K562 (cell line): Measurements from ENCODE around the gene SGPL1. TPM values are rescaled to one million over a fixed set of nuclear protein-coding genes. Genes with fewer than 3 reads are reported as not detected.
A peak's percentile ranks its signal among the peaks of the same experiment; 100 is the strongest.

Experiments
- ATAC-seq: fragments of 200-7000 bp; cut with Tn5 transposase; 3 replicates; pipeline ENCODE4 v1.9.1; 2020; ENCODE audit warnings: moderate library complexity
- BruUV-seq: library from RNA; stranded (reverse); fragments of 400-500 nt; replicated peaks from 2 replicates; lab custom pipeline; 2021; lab: Mats Ljungman, UMichigan
- CTCF ChIA-PET: fragments of 300-600 bp; formaldehyde crosslinking; extraction: SDS; loops from one replicate; lab custom pipeline; 2021; ENCODE audit warnings: low intra/inter-chr PET ratio; lab: Yijun Ruan, JAX
- POLR2A ChIA-PET: fragments of 300-600, 350-650 bp; sonication (Branson Sonifier 250); formaldehyde crosslinking; extraction: SDS; loops from one replicate; lab custom pipeline; 2021; ENCODE audit warnings: antibody characterized with exemption, inconsistent platforms; lab: Yijun Ruan, JAX
- DNase-seq, 4 experiments: peaks; one replicate each; pipeline versions ENCODE4 v3.0.0 to v3.0.0-alpha.2; 2011 to 2018; ENCODE audit warnings: low spot score in 3 of 4, mixed read lengths in 3 of 4; ENCODE audit errors: extremely low read depth in 1 of 4
- FAIRE-seq: peaks from 2 replicates; lab custom pipeline; 2011; peaks lifted over from hg19 to GRCh38; lab: Jason Lieb, UNC
- H2AFZ ChIP-seq: 2 replicates; pipeline ENCODE4 v1.6.0; 2011; ENCODE audit warnings: low read depth, low read length, control low read depth, inconsistent platforms
- H3K27ac ChIP-seq: fragments of 200-600 bp; 3 replicates; pipeline ENCODE4 v1.8.0; 2011; ENCODE audit warnings: low read depth, mild to moderate bottlenecking, control low read depth, inconsistent platforms, low read length, moderate library complexity, mixed read lengths; ENCODE audit errors: extremely low read depth
- H3K27me3 ChIP-seq, 2 experiments: fragments of 300-600 bp in 1 of 2; 2 replicates in 1 of 2; 3 replicates in 1 of 2; pipeline versions ENCODE4 v1.6.0 to v1.8.0; 2011; ENCODE audit warnings: inconsistent platforms in 2 of 2, low read length in 2 of 2, mild to moderate bottlenecking in 1 of 2, mixed read lengths in 1 of 2, moderate library complexity in 1 of 2; ENCODE audit not compliant: control insufficient read depth in 2 of 2, insufficient read depth in 2 of 2
- H3K36me3 ChIP-seq: fragments of 300-600 bp; 3 replicates; pipeline ENCODE4 v1.8.0; 2011; ENCODE audit warnings: mild to moderate bottlenecking, low read length, inconsistent platforms; ENCODE audit not compliant: control insufficient read depth, insufficient read depth
- H3K4me1 ChIP-seq, 2 experiments: fragments of 200-600 bp in 1 of 2; replicated peaks in 1 of 2; 2 replicates in 1 of 2; 3 replicates in 1 of 2; pipeline versions ENCODE4 v1.5.1 to v1.8.0; 2011; ENCODE audit warnings: inconsistent platforms in 2 of 2, low read length in 2 of 2, mild to moderate bottlenecking in 1 of 2, mixed read lengths in 1 of 2, moderate library complexity in 1 of 2; ENCODE audit not compliant: control insufficient read depth in 2 of 2, insufficient read depth in 2 of 2
- H3K4me2 ChIP-seq: 2 replicates; pipeline ENCODE4 v1.6.1; 2011; ENCODE audit warnings: low read length, control low read depth, inconsistent platforms, mixed read lengths; ENCODE audit not compliant: insufficient read depth
- H3K4me3 ChIP-seq: fragments of 200-600 bp; sonication (generic), shearing (Covaris generic); 2 replicates; pipeline ENCODE4 v1.5.1; 2016; ENCODE audit warnings: control low read depth, inconsistent platforms
- H3K79me2 ChIP-seq: fragments of 200-600 bp; 3 replicates; pipeline ENCODE4 v1.8.0; 2011; ENCODE audit warnings: low read length, inconsistent platforms; ENCODE audit not compliant: control insufficient read depth, insufficient read depth
- H3K9ac ChIP-seq, 2 experiments: 2 replicates each; pipeline versions ENCODE4 v1.6.0 to v1.6.1; 2011; ENCODE audit warnings: low read depth in 2 of 2, low read length in 2 of 2, control low read depth in 1 of 2, inconsistent platforms in 1 of 2, mild to moderate bottlenecking in 1 of 2, mixed read lengths in 1 of 2; ENCODE audit not compliant: insufficient read depth in 1 of 2
- H3K9me1 ChIP-seq: one replicate; pipeline ENCODE4 v1.6.0; 2011; ENCODE audit warnings: inconsistent platforms, mild to moderate bottlenecking, low read length, moderate library complexity; ENCODE audit not compliant: control insufficient read depth, insufficient read depth
- H3K9me3 ChIP-seq: replicated peaks from 2 replicates; pipeline ENCODE4 v1.5.1; 2011; ENCODE audit warnings: low read depth, low read length, inconsistent platforms; ENCODE audit not compliant: control insufficient read depth, insufficient read depth
- H4K20me1 ChIP-seq: replicated peaks from 2 replicates; pipeline ENCODE4 v1.6.1; 2011; ENCODE audit warnings: low read length, inconsistent platforms, mixed read lengths; ENCODE audit not compliant: control insufficient read depth, insufficient read depth
- BRD4 ChIP-seq: fragments of 200-600 bp; sonication (generic); IDR thresholded peaks from 2 replicates; pipeline ENCODE4 v1.6.1; 2017; ENCODE audit warnings: inconsistent platforms
- CHD2 ChIP-seq: IDR thresholded peaks from 2 replicates; pipeline ENCODE4 v1.6.1; 2011; ENCODE audit warnings: low read depth, low read length
- CTCF ChIP-seq, 3 experiments: IDR thresholded peaks in 2 of 3; conservative IDR thresholded peaks in 1 of 3; 2 replicates each; pipeline ENCODE4 v1.5.1; 2011 to 2012; ENCODE audit warnings: low read length in 3 of 3, mild to moderate bottlenecking in 3 of 3, control low read depth in 2 of 3, improper control_type of control experiment in 1 of 3, inconsistent platforms in 1 of 3, low read depth in 1 of 3, mixed read lengths in 1 of 3, moderate library complexity in 1 of 3; ENCODE audit not compliant: insufficient read depth in 2 of 3
- HDAC8 ChIP-seq: fragments of 450-650 bp; IDR thresholded peaks from 2 replicates; pipeline ENCODE4 v1.6.1; 2016; ENCODE audit warnings: mild to moderate bottlenecking, missing genetic modification characterization, moderate library complexity, missing compliant biosample characterization
- SIN3B ChIP-seq: fragments of 450-650 bp; IDR thresholded peaks from 2 replicates; pipeline ENCODE4 v1.6.1; 2017; ENCODE audit warnings: low read depth, mild to moderate bottlenecking, moderate library complexity
- ZNF12 ChIP-seq: sonication (generic); formaldehyde crosslinking; IDR thresholded peaks from 2 replicates; pipeline ENCODE4 v1.4.0; 2020; ENCODE audit warnings: mild to moderate bottlenecking, missing genetic modification reagents
- ZNF174 ChIP-seq: fragments of 250-450 bp; sonication (Bioruptor Pico); IDR thresholded peaks from 2 replicates; pipeline ENCODE4 v1.4.0; 2020; ENCODE audit warnings: mild to moderate bottlenecking
- WGBS: fragments of 100-300 bp; shearing (Covaris generic); methylation state at CpG from one replicate; pipeline ENCODE4 v1.1.6; 2016; ENCODE audit warnings: low coverage, mixed read lengths; ENCODE audit not compliant: insufficient coverage; ENCODE audit errors: missing lambda C conversion rate; 5-methylcytosine and 5-hydroxymethylcytosine counted together
- in situ Hi-C: fragments of 300-500 bp; cut with MboI; formaldehyde crosslinking; loops from 4 replicates; pipeline ENCODE4 v1.15.0; 2018; ENCODE audit warnings: inconsistent platforms, mixed read lengths
- intact Hi-C: fragments of 100-400 bp; cut with micrococcal nuclease; formaldehyde crosslinking; loops from 2 replicates; pipeline ENCODE4 v1.14.2; 2022
- polyA plus RNA-seq, 8 experiments: library from polyadenylated mRNA; depleted of rRNA in 4 of 8; stranded (reverse) in 5 of 8; unstranded in 3 of 8; fragments of >200 nt; fragmentation: Nextera tagmentation in 2 of 8; fragmentation: Illumina TruSeq in 1 of 8; extraction: Ambion mirVana in 2 of 8; extraction: Trizol in 1 of 8; gene quantifications; 2 replicates each; pipeline versions ENCODE4 v1.2.1 to v1.2.3, GENCODE V29; 2011 to 2014; ENCODE audit warnings: inconsistent platforms in 1 of 8, missing spikeins in 1 of 8
- total RNA-seq, 7 experiments: library from RNA; depleted of rRNA in 6 of 7; stranded (reverse); fragments of >200 nt in 6 of 7; fragmentation: Illumina TruSeq in 2 of 7; extraction: Trizol in 2 of 7; gene quantifications; 2 replicates each; pipeline versions ENCODE4 v1.2.1 to v1.2.3, GENCODE V29; 2011 to 2021; ENCODE audit warnings: low replicate concordance in 1 of 7

The SGPL1 gene
- total and polyA plus RNA-seq, 9 of the 15 experiments (the other 6 are each of a cell fraction or from before 2014, with no cell fraction given) = 6.0 to 18.0 (median 8.7) TPM

GRCh38 chr10:70910486-70911341, 95.0 kb downstream of the SGPL1 start (continued):
- peak in 1 of 3 experiments; percentile 38; a peak in 1 of 6 replicates for TF ChIP-seq CTCF (IDR thresholded peaks at IDR 0.05 in 2 of 3, conservative IDR thresholded peaks at IDR 0.05 in 1 of 3; ENCODE audit: insufficient read depth in 2 of 3, low read depth in 1 of 3, low read length in 3 of 3)
- TF ChIP-seq CHD2 = no peak
- TF ChIP-seq HDAC8 (tag) = no peak

- Histone ChIP-seq H3K27me3 (peaks cover 28 to 83% of the 10 kb centered on the region in 2 experiments), H3K36me3 (no peaks in the 10 kb centered on the region), H3K9ac (no peak overlapping the region), H3K4me1 (no peaks in the 10 kb centered on the region), H2AFZ (no peak overlapping the region), H3K9me3 (no peaks in the 10 kb centered on the region), H4K20me1 (peaks cover 8% of the 10 kb centered on the region), H3K9me1 (no peaks in the 10 kb centered on the region), H3K27ac (no peak overlapping the region)
- ATAC-seq = no peak
- no TSS peak for BruUV-seq
- intact Hi-C loops = no loop called here
- POLR2A ChIA-PET = interaction anchor here (1.1 to 1.5 kb wide), 2 partner anchors 11 to 12 kb away, joined by 3 to 4 read pairs; no protein-coding TSS in a partner anchor
- TF ChIP-seq ZNF12 (CRISPR knock-in tag) (no peak), BRD4 (no peak), ZNF174 (CRISPR knock-in tag) (no peak), SIN3B (no peak)
- TF ChIP-seq, all 486 proteins: peak for 0
- H3K79me2 ChIP-seq = no peaks in the 10 kb centered on the region
- in situ Hi-C loops = no loop called here
- H3K4me3 ChIP-seq = no peak overlapping the region
- CTCF ChIA-PET = no interaction called here
- WGBS = 5% methylated on average over 4 of the region's 4 CpGs
- no peak for FAIRE-seq
- no peak overlapping the region for H3K4me2 ChIP-seq
- DNase-seq = no peak
These were observed 95.6 kb downstream of the SGPL1 start for GRCh38 chr10:70911386-70911785.
